Panc1 (cell line): ENCODE measurements around the gene SDF4. TPM values are rescaled to one million over a fixed set of nuclear protein-coding genes. Genes with fewer than 3 reads are reported as not detected.

Experiments
- ATAC-seq: fragments of 200-7000 bp; cut with Tn5 transposase; 2 replicates; pipeline ENCODE4 v1.9.1; 2020; ENCODE audit warnings: mild to moderate bottlenecking, moderate library complexity
- BruUV-seq: library from RNA; stranded (reverse); fragments of 400-500 nt; replicated peaks from 2 replicates; lab custom pipeline; 2021; lab: Mats Ljungman, UMichigan
- CTCF ChIA-PET: fragments of 300-600 bp; sonication (Branson Sonifier 250); formaldehyde crosslinking; loops from one replicate; lab custom pipeline; 2022; ENCODE audit warnings: antibody characterized with exemption; lab: Charles Lee
- POLR2A ChIA-PET: fragments of 300-600 bp; sonication (Branson Sonifier 250); formaldehyde crosslinking; loops from one replicate; lab custom pipeline; 2022; ENCODE audit warnings: antibody characterized with exemption; lab: Charles Lee
- DNase-seq: peaks from one replicate; pipeline ENCODE4 v3.0.0-alpha.2; 2010; ENCODE audit warnings: low read depth, low spot score
- H3K27ac ChIP-seq: 2 replicates; pipeline ENCODE4 v1.5.1; 2011; ENCODE audit warnings: mild to moderate bottlenecking, low read length, inconsistent platforms
- H3K27me3 ChIP-seq: fragments of 200-500 bp; sonication (Bioruptor generic); 2 replicates; pipeline ENCODE4 v1.6.0; 2014; ENCODE audit warnings: low read length, inconsistent platforms; ENCODE audit not compliant: control insufficient read depth, insufficient read depth
- H3K36me3 ChIP-seq: fragments of 200-500 bp; sonication (Bioruptor generic); 2 replicates; pipeline ENCODE4 v1.5.1; 2014; ENCODE audit warnings: inconsistent platforms, mild to moderate bottlenecking, low read length, moderate library complexity; ENCODE audit not compliant: control insufficient read depth, insufficient read depth
- H3K4me1 ChIP-seq: 2 replicates; pipeline ENCODE4 v1.5.1; 2011; ENCODE audit warnings: inconsistent platforms, mild to moderate bottlenecking, low read length, moderate library complexity; ENCODE audit not compliant: control insufficient read depth, insufficient read depth
- H3K4me3 ChIP-seq, 2 experiments: 2 replicates each; pipeline ENCODE4 v1.5.1; 2011 to 2012; ENCODE audit warnings: low read depth in 2 of 2, low read length in 2 of 2, mild to moderate bottlenecking in 2 of 2, inconsistent platforms in 1 of 2, moderate library complexity in 1 of 2
- H3K9me3 ChIP-seq: fragments of 200-500 bp; sonication (Bioruptor generic); 2 replicates; pipeline ENCODE4 v1.5.1; 2014; ENCODE audit warnings: low read depth, mild to moderate bottlenecking, inconsistent platforms, low read length, moderate library complexity; ENCODE audit not compliant: control insufficient read depth, insufficient read depth
- POLR2AphosphoS5 ChIP-seq: IDR thresholded peaks from 2 replicates; pipeline ENCODE4 v1.6.1; 2012; ENCODE audit warnings: mild to moderate bottlenecking, low read depth, low read length, moderate library complexity
- SIN3A ChIP-seq: IDR thresholded peaks from 2 replicates; pipeline ENCODE4 v1.6.1; 2012; ENCODE audit warnings: low read depth, mild to moderate bottlenecking, low read length, moderate library complexity, borderline replicate concordance; ENCODE audit not compliant: insufficient read depth
- TCF7L2 ChIP-seq: IDR thresholded peaks from 2 replicates; pipeline ENCODE4 v1.6.1; 2011; ENCODE audit warnings: mild to moderate bottlenecking, low read depth, low read length, inconsistent platforms
- in situ Hi-C: cut with HindIII; loops from 2 replicates; pipeline ENCODE4 v1.10.0; 2016; ENCODE audit warnings: low sequenced_read_pairs, low pct_unique_long_range_greater_than_20kb
- intact Hi-C: fragments of 100-400 bp; cut with micrococcal nuclease; formaldehyde crosslinking; loops from one replicate; pipeline ENCODE4 v1.10.0; 2022; ENCODE audit not compliant: unreplicated experiment
- total RNA-seq: library from RNA; stranded (reverse); gene quantifications from one replicate; pipeline ENCODE4 v1.2.1, GENCODE V29; 2021; ENCODE audit not compliant: unreplicated experiment
- TF ChIP-seq, protein P1 (sequence below): fragments of 450-650 bp; IDR thresholded peaks from 2 replicates; pipeline ENCODE4 v1.5.1; 2017; ENCODE audit warnings: mild to moderate bottlenecking
- TF ChIP-seq, protein P2 (sequence below), 2 experiments: IDR thresholded peaks; 2 replicates each; pipeline ENCODE4 v1.6.1; 2011 to 2012; ENCODE audit warnings: low read depth in 2 of 2, control low read depth in 1 of 2, low read length in 1 of 2, mild to moderate bottlenecking in 1 of 2, moderate library complexity in 1 of 2; ENCODE audit not compliant: insufficient read depth in 1 of 2

SDF4 gene
- total RNA-seq, 1 experiment from 2014 or later: 335 TPM

DNA sequence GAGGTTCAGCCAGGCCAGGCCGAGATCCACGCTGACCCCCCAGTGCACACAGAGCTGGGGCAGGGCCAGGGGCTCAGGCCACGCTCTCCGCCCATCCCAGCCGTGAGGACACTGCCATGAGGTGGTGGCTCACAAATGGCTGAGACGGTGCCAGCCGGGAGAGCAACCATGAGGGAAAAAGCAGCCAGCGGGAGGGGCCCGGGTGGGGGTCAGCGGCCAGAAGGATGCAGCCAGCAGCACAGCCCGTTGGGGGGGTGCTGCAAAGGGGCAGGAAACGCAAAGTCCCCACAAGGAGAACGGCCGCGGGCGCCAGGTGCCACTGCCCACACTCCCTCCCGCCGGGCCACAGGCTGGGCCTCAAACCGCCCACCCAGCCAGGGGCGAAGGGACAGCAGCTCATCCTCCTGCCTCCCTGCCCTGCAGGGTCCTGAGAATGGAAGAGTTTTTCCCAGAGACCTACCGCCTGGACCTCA lies 49.8 kb downstream of the SDF4 start:
- in situ Hi-C loops: no loop called here
- POLR2A ChIA-PET: no interaction called here
- intact Hi-C loops: loop anchor here (10.0 kb wide), 1 partner anchor 57 kb away; no protein-coding TSS in a partner anchor
- TF ChIP-seq, protein P1, sequence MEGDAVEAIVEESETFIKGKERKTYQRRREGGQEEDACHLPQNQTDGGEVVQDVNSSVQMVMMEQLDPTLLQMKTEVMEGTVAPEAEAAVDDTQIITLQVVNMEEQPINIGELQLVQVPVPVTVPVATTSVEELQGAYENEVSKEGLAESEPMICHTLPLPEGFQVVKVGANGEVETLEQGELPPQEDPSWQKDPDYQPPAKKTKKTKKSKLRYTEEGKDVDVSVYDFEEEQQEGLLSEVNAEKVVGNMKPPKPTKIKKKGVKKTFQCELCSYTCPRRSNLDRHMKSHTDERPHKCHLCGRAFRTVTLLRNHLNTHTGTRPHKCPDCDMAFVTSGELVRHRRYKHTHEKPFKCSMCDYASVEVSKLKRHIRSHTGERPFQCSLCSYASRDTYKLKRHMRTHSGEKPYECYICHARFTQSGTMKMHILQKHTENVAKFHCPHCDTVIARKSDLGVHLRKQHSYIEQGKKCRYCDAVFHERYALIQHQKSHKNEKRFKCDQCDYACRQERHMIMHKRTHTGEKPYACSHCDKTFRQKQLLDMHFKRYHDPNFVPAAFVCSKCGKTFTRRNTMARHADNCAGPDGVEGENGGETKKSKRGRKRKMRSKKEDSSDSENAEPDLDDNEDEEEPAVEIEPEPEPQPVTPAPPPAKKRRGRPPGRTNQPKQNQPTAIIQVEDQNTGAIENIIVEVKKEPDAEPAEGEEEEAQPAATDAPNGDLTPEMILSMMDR: no peak
- TF ChIP-seq POLR2AphosphoS5 (no peak), SIN3A (no peak), TCF7L2 (no peak)
- TF ChIP-seq, protein P2, sequence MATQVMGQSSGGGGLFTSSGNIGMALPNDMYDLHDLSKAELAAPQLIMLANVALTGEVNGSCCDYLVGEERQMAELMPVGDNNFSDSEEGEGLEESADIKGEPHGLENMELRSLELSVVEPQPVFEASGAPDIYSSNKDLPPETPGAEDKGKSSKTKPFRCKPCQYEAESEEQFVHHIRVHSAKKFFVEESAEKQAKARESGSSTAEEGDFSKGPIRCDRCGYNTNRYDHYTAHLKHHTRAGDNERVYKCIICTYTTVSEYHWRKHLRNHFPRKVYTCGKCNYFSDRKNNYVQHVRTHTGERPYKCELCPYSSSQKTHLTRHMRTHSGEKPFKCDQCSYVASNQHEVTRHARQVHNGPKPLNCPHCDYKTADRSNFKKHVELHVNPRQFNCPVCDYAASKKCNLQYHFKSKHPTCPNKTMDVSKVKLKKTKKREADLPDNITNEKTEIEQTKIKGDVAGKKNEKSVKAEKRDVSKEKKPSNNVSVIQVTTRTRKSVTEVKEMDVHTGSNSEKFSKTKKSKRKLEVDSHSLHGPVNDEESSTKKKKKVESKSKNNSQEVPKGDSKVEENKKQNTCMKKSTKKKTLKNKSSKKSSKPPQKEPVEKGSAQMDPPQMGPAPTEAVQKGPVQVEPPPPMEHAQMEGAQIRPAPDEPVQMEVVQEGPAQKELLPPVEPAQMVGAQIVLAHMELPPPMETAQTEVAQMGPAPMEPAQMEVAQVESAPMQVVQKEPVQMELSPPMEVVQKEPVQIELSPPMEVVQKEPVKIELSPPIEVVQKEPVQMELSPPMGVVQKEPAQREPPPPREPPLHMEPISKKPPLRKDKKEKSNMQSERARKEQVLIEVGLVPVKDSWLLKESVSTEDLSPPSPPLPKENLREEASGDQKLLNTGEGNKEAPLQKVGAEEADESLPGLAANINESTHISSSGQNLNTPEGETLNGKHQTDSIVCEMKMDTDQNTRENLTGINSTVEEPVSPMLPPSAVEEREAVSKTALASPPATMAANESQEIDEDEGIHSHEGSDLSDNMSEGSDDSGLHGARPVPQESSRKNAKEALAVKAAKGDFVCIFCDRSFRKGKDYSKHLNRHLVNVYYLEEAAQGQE (IDR thresholded peaks at IDR 0.05; ENCODE audit: insufficient read depth in 1 of 2, low read depth in 2 of 2, low read length in 1 of 2): no peak
- H3K27ac ChIP-seq: no peak overlapping the region
- H3K4me3 ChIP-seq: no peak overlapping the region
- DNase-seq (no peak), ATAC-seq (no peak)
- H3K9me3 ChIP-seq: no peaks in the 10 kb centered on the region
- CTCF ChIA-PET: interaction anchor here (0.5 kb wide), 1 partner anchor 173 kb away, joined by 3 read pairs; no protein-coding TSS in a partner anchor
- no peaks in the 10 kb centered on the region for H3K36me3 ChIP-seq
- H3K27me3 ChIP-seq: no peaks in the 10 kb centered on the region
- no peaks in the 10 kb centered on the region for H3K4me1 ChIP-seq
- BruUV-seq: no TSS peak

DNA sequence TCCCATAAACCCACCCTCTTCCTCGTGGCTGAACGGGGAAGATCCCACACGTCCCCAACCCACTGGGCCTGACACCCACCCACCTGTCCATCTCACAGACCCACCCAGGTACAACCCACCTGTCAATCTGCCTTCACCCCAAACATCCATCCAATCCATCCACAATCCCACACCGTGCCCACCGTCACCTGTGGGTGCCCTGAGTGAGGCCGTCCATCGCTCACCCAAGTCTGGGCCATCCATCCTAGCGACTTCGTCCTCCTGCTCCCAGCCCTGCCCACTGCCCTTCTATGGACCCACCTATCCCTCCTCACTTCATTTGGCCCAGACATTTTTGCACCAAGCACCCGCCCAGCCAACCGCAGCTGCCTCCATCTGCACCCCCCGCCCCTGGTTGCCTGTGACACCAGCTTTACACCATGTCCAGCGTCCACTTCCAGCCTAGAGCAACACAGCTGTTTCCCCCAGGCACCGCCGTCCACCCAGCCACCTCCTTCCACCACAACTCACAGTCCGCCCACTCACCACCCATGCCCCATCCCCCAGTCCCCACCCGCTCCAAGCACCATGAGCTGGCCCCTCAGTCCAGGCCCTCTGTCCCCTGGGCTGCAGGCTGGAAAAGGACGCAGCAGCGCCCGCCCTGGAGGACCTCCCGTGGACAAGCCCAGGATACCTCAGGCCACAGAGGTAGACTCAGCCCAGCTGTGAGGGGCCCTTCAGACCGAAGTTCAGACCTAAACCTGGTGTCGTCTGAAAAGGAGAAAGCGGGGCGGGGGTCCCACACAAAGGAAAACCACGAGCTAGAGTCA lies 50.5 kb downstream of the SDF4 start:
- TF ChIP-seq POLR2AphosphoS5 (no peak), TCF7L2 (no peak), SIN3A (no peak)
- TF ChIP-seq, protein P2 (IDR thresholded peaks at IDR 0.05; ENCODE audit: insufficient read depth in 1 of 2, low read depth in 2 of 2, low read length in 1 of 2): no peak
- TF ChIP-seq, protein P1: no peak
- Histone ChIP-seq H3K27me3 (no peaks in the 10 kb centered on the region), H3K36me3 (no peaks in the 10 kb centered on the region), H3K27ac (no peak overlapping the region), H3K4me3 (no peak overlapping the region), H3K4me1 (no peaks in the 10 kb centered on the region), H3K9me3 (no peaks in the 10 kb centered on the region)
- ATAC-seq: no peak
- BruUV-seq: no TSS peak
- ChIA-PET CTCF (interaction anchor here (0.5 kb wide), 1 partner anchor 173 kb away, joined by 3 read pairs; no protein-coding TSS in a partner anchor), POLR2A (no interaction called here)
- intact Hi-C loops (loop anchor here (10.0 kb wide), 1 partner anchor 57 kb away; no protein-coding TSS in a partner anchor), in situ Hi-C loops (no loop called here)
- no peak for DNase-seq
